HL-60 (cell line): ENCODE results near the gene XYLT1.

Experiments used
- DNase-seq, 2 experiments: peaks; one replicate each; pipeline ENCODE4 v3.0.0-alpha.2; 2010 to 2020; ENCODE audit warnings: low read depth in 1 of 2, low spot score in 1 of 2
- H3K27ac ChIP-seq: fragments of 250-450 bp; sonication (Bioruptor Pico); replicated peaks from 2 replicates; pipeline ENCODE4 v1.5.1; 2020; ENCODE audit warnings: mild to moderate bottlenecking, moderate library complexity
- H3K27me3 ChIP-seq: fragments of 250-450 bp; sonication (Bioruptor Pico); 2 replicates; pipeline ENCODE4 v1.5.1; 2021; ENCODE audit warnings: mild to moderate bottlenecking, moderate library complexity; ENCODE audit not compliant: insufficient read depth, poor library complexity, severe bottlenecking
- H3K4me3 ChIP-seq: replicated peaks from 2 replicates; pipeline ENCODE4 v1.5.1; 2011; ENCODE audit warnings: mild to moderate bottlenecking, control low read depth, low read length; ENCODE audit not compliant: insufficient read depth
- GABPA ChIP-seq: IDR thresholded peaks from 2 replicates; pipeline ENCODE4 v1.6.1; 2012; ENCODE audit warnings: low read depth
- POLR2AphosphoS5 ChIP-seq: IDR thresholded peaks from 2 replicates; pipeline ENCODE4 v1.6.1; 2012; ENCODE audit warnings: low read depth
- REST ChIP-seq: IDR thresholded peaks from 2 replicates; pipeline ENCODE4 v1.6.1; 2012; ENCODE audit warnings: low read depth; ENCODE audit not compliant: insufficient replicate concordance
- SPI1 ChIP-seq: IDR thresholded peaks from 2 replicates; pipeline ENCODE4 v1.6.1; 2012; ENCODE audit warnings: low read depth, mild to moderate bottlenecking, borderline replicate concordance
- TF ChIP-seq, protein P1 (sequence below): IDR thresholded peaks from one replicate; pipeline ENCODE4 v1.5.1; 2011; ENCODE audit warnings: low read length, control low read depth, inconsistent platforms; ENCODE audit not compliant: insufficient read depth

Gene XYLT1

GRCh38 chr16:17286443-17286842 lies 184.3 kb downstream of the XYLT1 start:
- H3K4me3 ChIP-seq = no peak overlapping the region
- no peaks in the 10 kb centered on the region for H3K27me3 ChIP-seq
- no peak for DNase-seq
- TF ChIP-seq SPI1 (no peak), REST (no peak)
- TF ChIP-seq, protein P1, sequence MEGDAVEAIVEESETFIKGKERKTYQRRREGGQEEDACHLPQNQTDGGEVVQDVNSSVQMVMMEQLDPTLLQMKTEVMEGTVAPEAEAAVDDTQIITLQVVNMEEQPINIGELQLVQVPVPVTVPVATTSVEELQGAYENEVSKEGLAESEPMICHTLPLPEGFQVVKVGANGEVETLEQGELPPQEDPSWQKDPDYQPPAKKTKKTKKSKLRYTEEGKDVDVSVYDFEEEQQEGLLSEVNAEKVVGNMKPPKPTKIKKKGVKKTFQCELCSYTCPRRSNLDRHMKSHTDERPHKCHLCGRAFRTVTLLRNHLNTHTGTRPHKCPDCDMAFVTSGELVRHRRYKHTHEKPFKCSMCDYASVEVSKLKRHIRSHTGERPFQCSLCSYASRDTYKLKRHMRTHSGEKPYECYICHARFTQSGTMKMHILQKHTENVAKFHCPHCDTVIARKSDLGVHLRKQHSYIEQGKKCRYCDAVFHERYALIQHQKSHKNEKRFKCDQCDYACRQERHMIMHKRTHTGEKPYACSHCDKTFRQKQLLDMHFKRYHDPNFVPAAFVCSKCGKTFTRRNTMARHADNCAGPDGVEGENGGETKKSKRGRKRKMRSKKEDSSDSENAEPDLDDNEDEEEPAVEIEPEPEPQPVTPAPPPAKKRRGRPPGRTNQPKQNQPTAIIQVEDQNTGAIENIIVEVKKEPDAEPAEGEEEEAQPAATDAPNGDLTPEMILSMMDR = no peak
- H3K27ac ChIP-seq = no peak overlapping the region

DNA sequence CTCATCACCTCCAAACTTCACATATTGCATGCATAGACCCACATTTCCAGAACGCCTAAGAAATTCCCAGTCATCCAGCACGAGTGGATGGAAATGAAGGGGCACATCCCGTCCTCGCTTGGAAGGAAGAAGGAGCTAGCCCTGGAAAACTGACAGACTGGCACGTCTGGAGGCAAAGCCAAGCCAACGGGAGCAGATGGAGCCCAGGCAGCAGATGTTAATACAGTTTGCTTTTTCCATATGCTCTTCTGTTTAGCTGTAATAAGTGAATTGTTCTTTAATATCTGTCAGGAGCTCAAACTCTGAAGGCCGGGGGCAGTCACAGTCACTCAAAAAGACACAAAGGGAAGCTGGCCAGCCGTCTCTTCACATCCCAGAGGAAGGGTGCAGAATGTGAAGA lies 187.7 kb downstream of the XYLT1 start:
- Histone ChIP-seq H3K27me3 (no peaks in the 10 kb centered on the region), H3K4me3 (no peak overlapping the region), H3K27ac (no peak overlapping the region)
- DNase-seq = no peak
- TF ChIP-seq REST (no peak), SPI1 (no peak), GABPA (no peak), POLR2AphosphoS5 (no peak)
- TF ChIP-seq, protein P1 = no peak

DNA sequence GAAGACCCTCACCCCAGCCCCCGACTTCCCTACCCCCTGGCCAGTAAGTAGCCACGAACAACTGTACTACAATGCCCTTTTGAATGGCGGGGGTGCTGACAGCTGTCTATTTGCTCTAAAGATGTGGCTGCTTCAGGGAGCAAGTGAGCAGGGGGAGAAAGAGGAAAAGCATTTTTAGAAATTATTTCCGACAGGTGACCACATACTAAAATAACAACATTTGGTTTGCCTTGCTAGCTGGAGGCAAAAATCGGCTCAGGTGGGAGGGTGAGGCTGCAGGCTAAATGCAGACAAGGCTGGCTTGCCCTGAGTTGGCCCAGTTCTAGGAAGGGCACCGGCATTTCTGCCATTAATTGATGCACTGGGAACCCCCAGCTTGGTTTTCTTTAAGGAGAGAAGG lies 188.5 kb downstream of the XYLT1 start:
- no peak overlapping the region for H3K27ac ChIP-seq
- TF ChIP-seq SPI1 (no peak), POLR2AphosphoS5 (no peak), GABPA (no peak), REST (no peak)
- TF ChIP-seq, protein P1 = no peak
- no peak for DNase-seq
- no peak overlapping the region for H3K4me3 ChIP-seq
- no peaks in the 10 kb centered on the region for H3K27me3 ChIP-seq
